K562 (cell line): ENCODE results near the gene SLC37A3. TPM values are rescaled to one million over a fixed set of nuclear protein-coding genes. Genes with fewer than 3 reads are reported as not detected.

Source experiments
- ATAC-seq: fragments of 200-7000 bp; cut with Tn5 transposase; 3 replicates; pipeline ENCODE4 v1.9.1; 2020; ENCODE audit warnings: moderate library complexity
- BruUV-seq: library from RNA; stranded (reverse); fragments of 400-500 nt; replicated peaks from 2 replicates; lab custom pipeline; 2021; lab: Mats Ljungman, UMichigan
- CTCF ChIA-PET: fragments of 300-600 bp; formaldehyde crosslinking; extraction: SDS; loops from one replicate; lab custom pipeline; 2021; ENCODE audit warnings: low intra/inter-chr PET ratio; lab: Yijun Ruan, JAX
- POLR2A ChIA-PET: fragments of 300-600, 350-650 bp; sonication (Branson Sonifier 250); formaldehyde crosslinking; extraction: SDS; loops from one replicate; lab custom pipeline; 2021; ENCODE audit warnings: antibody characterized with exemption, inconsistent platforms; lab: Yijun Ruan, JAX
- DNase-seq, 4 experiments: peaks; one replicate each; pipeline versions ENCODE4 v3.0.0 to v3.0.0-alpha.2; 2011 to 2018; ENCODE audit warnings: low spot score in 3 of 4, mixed read lengths in 3 of 4; ENCODE audit errors: extremely low read depth in 1 of 4
- FAIRE-seq: peaks from 2 replicates; lab custom pipeline; 2011; peaks lifted over from hg19 to GRCh38; lab: Jason Lieb, UNC
- H2AFZ ChIP-seq: 2 replicates; pipeline ENCODE4 v1.6.0; 2011; ENCODE audit warnings: low read depth, low read length, control low read depth, inconsistent platforms
- H3K27ac ChIP-seq: fragments of 200-600 bp; 3 replicates; pipeline ENCODE4 v1.8.0; 2011; ENCODE audit warnings: low read depth, mild to moderate bottlenecking, control low read depth, inconsistent platforms, low read length, moderate library complexity, mixed read lengths; ENCODE audit errors: extremely low read depth
- H3K27me3 ChIP-seq, 2 experiments: fragments of 300-600 bp in 1 of 2; 2 replicates in 1 of 2; 3 replicates in 1 of 2; pipeline versions ENCODE4 v1.6.0 to v1.8.0; 2011; ENCODE audit warnings: inconsistent platforms in 2 of 2, low read length in 2 of 2, mild to moderate bottlenecking in 1 of 2, mixed read lengths in 1 of 2, moderate library complexity in 1 of 2; ENCODE audit not compliant: control insufficient read depth in 2 of 2, insufficient read depth in 2 of 2
- H3K36me3 ChIP-seq: fragments of 300-600 bp; 3 replicates; pipeline ENCODE4 v1.8.0; 2011; ENCODE audit warnings: mild to moderate bottlenecking, low read length, inconsistent platforms; ENCODE audit not compliant: control insufficient read depth, insufficient read depth
- H3K4me1 ChIP-seq, 2 experiments: fragments of 200-600 bp in 1 of 2; replicated peaks in 1 of 2; 2 replicates in 1 of 2; 3 replicates in 1 of 2; pipeline versions ENCODE4 v1.5.1 to v1.8.0; 2011; ENCODE audit warnings: inconsistent platforms in 2 of 2, low read length in 2 of 2, mild to moderate bottlenecking in 1 of 2, mixed read lengths in 1 of 2, moderate library complexity in 1 of 2; ENCODE audit not compliant: control insufficient read depth in 2 of 2, insufficient read depth in 2 of 2
- H3K4me2 ChIP-seq: 2 replicates; pipeline ENCODE4 v1.6.1; 2011; ENCODE audit warnings: low read length, control low read depth, inconsistent platforms, mixed read lengths; ENCODE audit not compliant: insufficient read depth
- H3K4me3 ChIP-seq: fragments of 200-600 bp; sonication (generic), shearing (Covaris generic); 2 replicates; pipeline ENCODE4 v1.5.1; 2016; ENCODE audit warnings: control low read depth, inconsistent platforms
- H3K79me2 ChIP-seq: fragments of 200-600 bp; 3 replicates; pipeline ENCODE4 v1.8.0; 2011; ENCODE audit warnings: low read length, inconsistent platforms; ENCODE audit not compliant: control insufficient read depth, insufficient read depth
- H3K9ac ChIP-seq, 2 experiments: 2 replicates each; pipeline versions ENCODE4 v1.6.0 to v1.6.1; 2011; ENCODE audit warnings: low read depth in 2 of 2, low read length in 2 of 2, control low read depth in 1 of 2, inconsistent platforms in 1 of 2, mild to moderate bottlenecking in 1 of 2, mixed read lengths in 1 of 2; ENCODE audit not compliant: insufficient read depth in 1 of 2
- H3K9me1 ChIP-seq: one replicate; pipeline ENCODE4 v1.6.0; 2011; ENCODE audit warnings: inconsistent platforms, mild to moderate bottlenecking, low read length, moderate library complexity; ENCODE audit not compliant: control insufficient read depth, insufficient read depth
- H3K9me3 ChIP-seq: replicated peaks from 2 replicates; pipeline ENCODE4 v1.5.1; 2011; ENCODE audit warnings: low read depth, low read length, inconsistent platforms; ENCODE audit not compliant: control insufficient read depth, insufficient read depth
- H4K20me1 ChIP-seq: replicated peaks from 2 replicates; pipeline ENCODE4 v1.6.1; 2011; ENCODE audit warnings: low read length, inconsistent platforms, mixed read lengths; ENCODE audit not compliant: control insufficient read depth, insufficient read depth
- LEF1 ChIP-seq: fragments of 450-650 bp; IDR thresholded peaks from 2 replicates; pipeline ENCODE4 v1.6.1; 2016; ENCODE audit warnings: mild to moderate bottlenecking
- NKRF ChIP-seq: fragments of 450-650 bp; IDR thresholded peaks from 2 replicates; pipeline ENCODE4 v1.6.1; 2016; ENCODE audit warnings: borderline replicate concordance
- NR3C1 ChIP-seq: sonication (generic); formaldehyde crosslinking; IDR thresholded peaks from 2 replicates; pipeline ENCODE4 v1.8.1; 2022; ENCODE audit warnings: missing genetic modification reagents
- POLR2B ChIP-seq: fragments of 450-650 bp; IDR thresholded peaks from 2 replicates; pipeline ENCODE4 v1.6.1; 2018; ENCODE audit warnings: low read depth; ENCODE audit not compliant: partially characterized antibody
- RNF2 ChIP-seq: sonication (generic); IDR thresholded peaks from 2 replicates; pipeline ENCODE4 v1.6.1; 2016
- SMAD3 ChIP-seq: fragments of 450-650 bp; formaldehyde crosslinking; conservative IDR thresholded peaks from 2 replicates; pipeline ENCODE4 v1.4.0; 2020; ENCODE audit warnings: mild to moderate bottlenecking
- ZNF311 ChIP-seq: fragments of 250-450 bp; sonication (Bioruptor Pico); IDR thresholded peaks from 2 replicates; pipeline ENCODE4 v1.4.0; 2020; ENCODE audit warnings: mild to moderate bottlenecking, moderate library complexity
- ZNF407 ChIP-seq: fragments of 450-650 bp; IDR thresholded peaks from 2 replicates; pipeline ENCODE4 v1.6.1; 2016; ENCODE audit warnings: low read depth
- ZNF695 ChIP-seq: fragments of 450-650 bp; formaldehyde crosslinking; IDR thresholded peaks from 2 replicates; pipeline ENCODE4 v1.4.0; 2020; ENCODE audit warnings: mild to moderate bottlenecking, moderate library complexity
- WGBS: fragments of 100-300 bp; shearing (Covaris generic); methylation state at CpG from one replicate; pipeline ENCODE4 v1.1.6; 2016; ENCODE audit warnings: low coverage, mixed read lengths; ENCODE audit not compliant: insufficient coverage; ENCODE audit errors: missing lambda C conversion rate; 5-methylcytosine and 5-hydroxymethylcytosine counted together
- in situ Hi-C: fragments of 300-500 bp; cut with MboI; formaldehyde crosslinking; loops from 4 replicates; pipeline ENCODE4 v1.15.0; 2018; ENCODE audit warnings: inconsistent platforms, mixed read lengths
- intact Hi-C: fragments of 100-400 bp; cut with micrococcal nuclease; formaldehyde crosslinking; loops from 2 replicates; pipeline ENCODE4 v1.14.2; 2022
- polyA plus RNA-seq, 8 experiments: library from polyadenylated mRNA; depleted of rRNA in 4 of 8; stranded (reverse) in 5 of 8; unstranded in 3 of 8; fragments of >200 nt; fragmentation: Nextera tagmentation in 2 of 8; fragmentation: Illumina TruSeq in 1 of 8; extraction: Ambion mirVana in 2 of 8; extraction: Trizol in 1 of 8; gene quantifications; 2 replicates each; pipeline versions ENCODE4 v1.2.1 to v1.2.3, GENCODE V29; 2011 to 2014; ENCODE audit warnings: inconsistent platforms in 1 of 8, missing spikeins in 1 of 8
- total RNA-seq, 7 experiments: library from RNA; depleted of rRNA in 6 of 7; stranded (reverse); fragments of >200 nt in 6 of 7; fragmentation: Illumina TruSeq in 2 of 7; extraction: Trizol in 2 of 7; gene quantifications; 2 replicates each; pipeline versions ENCODE4 v1.2.1 to v1.2.3, GENCODE V29; 2011 to 2021; ENCODE audit warnings: low replicate concordance in 1 of 7
- TF ChIP-seq, protein P1 (sequence below): sonication (generic); formaldehyde crosslinking; IDR thresholded peaks from 2 replicates; pipeline ENCODE4 v1.8.0; 2023; ENCODE audit warnings: mild to moderate bottlenecking, missing genetic modification reagents

The SLC37A3 gene
- total and polyA plus RNA-seq, 9 of the 15 experiments (the other 6 are each of a cell fraction or from before 2014, with no cell fraction given) = 11.7 to 59.1 (median 26.8) TPM

GRCh38 chr7:140439359-140439758 lies 41.0 kb upstream of the SLC37A3 start:
- H3K9me1 ChIP-seq = no peaks in the 10 kb centered on the region
- no peaks in the 10 kb centered on the region for H3K36me3 ChIP-seq
- H3K79me2 ChIP-seq = no peaks in the 10 kb centered on the region
- 9% methylated on average over 3 of the region's 3 CpGs for WGBS
- peaks cover 5 to 9% of the 10 kb centered on the region in 2 experiments for H3K27me3 ChIP-seq
- H3K4me3 ChIP-seq = no peak overlapping the region
- no peak for ATAC-seq
- H3K9ac ChIP-seq = no peak overlapping the region
- intact Hi-C loops (no loop called here), in situ Hi-C loops (no loop called here)
- ChIA-PET CTCF (no interaction called here), POLR2A (interaction anchor here (0.6 to 1.5 kb wide), 2 partner anchors 9 to 14 kb away, joined by 3 to 5 read pairs; no protein-coding TSS in a partner anchor)
- peaks cover 2 to 12% of the 10 kb centered on the region in 2 experiments; a peak in 4 of 5 replicates for H3K4me1 ChIP-seq
- no peak overlapping the region for H2AFZ ChIP-seq
- no peak overlapping the region for H3K27ac ChIP-seq
- no peaks in the 10 kb centered on the region for H4K20me1 ChIP-seq
- BruUV-seq = no TSS peak
- H3K4me2 ChIP-seq = no peak overlapping the region
- no peak for DNase-seq
- no peak for FAIRE-seq
- no peaks in the 10 kb centered on the region for H3K9me3 ChIP-seq
- no peak for TF ChIP-seq ZNF695 (CRISPR knock-in tag)
- no peak for TF ChIP-seq ZNF407
- TF ChIP-seq, protein P1, sequence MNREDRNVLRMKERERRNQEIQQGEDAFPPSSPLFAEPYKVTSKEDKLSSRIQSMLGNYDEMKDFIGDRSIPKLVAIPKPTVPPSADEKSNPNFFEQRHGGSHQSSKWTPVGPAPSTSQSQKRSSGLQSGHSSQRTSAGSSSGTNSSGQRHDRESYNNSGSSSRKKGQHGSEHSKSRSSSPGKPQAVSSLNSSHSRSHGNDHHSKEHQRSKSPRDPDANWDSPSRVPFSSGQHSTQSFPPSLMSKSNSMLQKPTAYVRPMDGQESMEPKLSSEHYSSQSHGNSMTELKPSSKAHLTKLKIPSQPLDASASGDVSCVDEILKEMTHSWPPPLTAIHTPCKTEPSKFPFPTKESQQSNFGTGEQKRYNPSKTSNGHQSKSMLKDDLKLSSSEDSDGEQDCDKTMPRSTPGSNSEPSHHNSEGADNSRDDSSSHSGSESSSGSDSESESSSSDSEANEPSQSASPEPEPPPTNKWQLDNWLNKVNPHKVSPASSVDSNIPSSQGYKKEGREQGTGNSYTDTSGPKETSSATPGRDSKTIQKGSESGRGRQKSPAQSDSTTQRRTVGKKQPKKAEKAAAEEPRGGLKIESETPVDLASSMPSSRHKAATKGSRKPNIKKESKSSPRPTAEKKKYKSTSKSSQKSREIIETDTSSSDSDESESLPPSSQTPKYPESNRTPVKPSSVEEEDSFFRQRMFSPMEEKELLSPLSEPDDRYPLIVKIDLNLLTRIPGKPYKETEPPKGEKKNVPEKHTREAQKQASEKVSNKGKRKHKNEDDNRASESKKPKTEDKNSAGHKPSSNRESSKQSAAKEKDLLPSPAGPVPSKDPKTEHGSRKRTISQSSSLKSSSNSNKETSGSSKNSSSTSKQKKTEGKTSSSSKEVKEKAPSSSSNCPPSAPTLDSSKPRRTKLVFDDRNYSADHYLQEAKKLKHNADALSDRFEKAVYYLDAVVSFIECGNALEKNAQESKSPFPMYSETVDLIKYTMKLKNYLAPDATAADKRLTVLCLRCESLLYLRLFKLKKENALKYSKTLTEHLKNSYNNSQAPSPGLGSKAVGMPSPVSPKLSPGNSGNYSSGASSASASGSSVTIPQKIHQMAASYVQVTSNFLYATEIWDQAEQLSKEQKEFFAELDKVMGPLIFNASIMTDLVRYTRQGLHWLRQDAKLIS (CRISPR knock-in tag) = no peak
- TF ChIP-seq SMAD3 (CRISPR knock-in tag) = no peak
- TF ChIP-seq NKRF = no peak
- no peak for TF ChIP-seq ZNF311
- TF ChIP-seq RNF2 = no peak
- no peak for TF ChIP-seq POLR2B
- no peak for TF ChIP-seq LEF1
- TF ChIP-seq NR3C1 = no peak
